Naive B cell (primary cell): ENCODE results near the gene ADPRHL1. TPM values are rescaled to one million over a fixed set of nuclear protein-coding genes. Genes with fewer than 3 reads are reported as not detected.

Experiments used
- ATAC-seq, 2 donors: fragments of 150-1000 bp; cut with Tn5 transposase; 2 replicates each; pipeline ENCODE4 v1.10.0; 2021; ENCODE audit warnings: low read depth in 2 of 2, mild to moderate bottlenecking in 2 of 2, moderate library complexity in 2 of 2
- DNase-seq: peaks from one replicate; pipeline ENCODE4 v3.0.0; 2022
- H3K27ac Mint-ChIP-seq, 6 donors: one replicate each; pipeline ENCODE4 v1.8.0; 2020 to 2022; ENCODE audit warnings: mild to moderate bottlenecking in 6 of 6, mixed read lengths in 6 of 6, moderate library complexity in 5 of 6, inconsistent platforms in 2 of 6
- H3K27me3 Mint-ChIP-seq, 3 donors: one replicate each; pipeline ENCODE4 v1.8.0; 2021 to 2022; ENCODE audit warnings: mixed read lengths in 3 of 3, mild to moderate bottlenecking in 1 of 3
- H3K36me3 Mint-ChIP-seq, 2 donors: one replicate each; pipeline ENCODE4 v1.8.0; 2020 to 2022; ENCODE audit warnings: mixed read lengths in 2 of 2, inconsistent platforms in 1 of 2, mild to moderate bottlenecking in 1 of 2
- H3K4me1 Mint-ChIP-seq, 3 donors: one replicate each; pipeline ENCODE4 v1.8.0; 2020 to 2022; ENCODE audit warnings: mixed read lengths in 3 of 3, inconsistent platforms in 1 of 3, mild to moderate bottlenecking in 1 of 3, moderate library complexity in 1 of 3
- H3K4me3 Mint-ChIP-seq, 8 donors: one replicate each; pipeline ENCODE4 v1.8.0; 2020 to 2022; ENCODE audit warnings: mild to moderate bottlenecking in 8 of 8, mixed read lengths in 8 of 8, moderate library complexity in 8 of 8, inconsistent platforms in 2 of 8
- H3K9me3 Mint-ChIP-seq, 7 donors: one replicate each; pipeline ENCODE4 v1.8.0; 2020 to 2022; ENCODE audit warnings: mixed read lengths in 7 of 7, mild to moderate bottlenecking in 5 of 7, inconsistent platforms in 2 of 7, moderate library complexity in 1 of 7
- polyA plus RNA-seq, 6 donors: library from polyadenylated mRNA; unstranded; fragments of 300-500 nt; fragmentation: Illumina TruSeq; gene quantifications; one replicate each; pipeline ENCODE4 v1.2.3, GENCODE V29; 2021; ENCODE audit warnings: low read depth in 6 of 6

Gene ADPRHL1
- polyA plus RNA-seq, result under 1 TPM in 2 of 6 donors, not detected in 4; 0.54 to 0.75 TPM

DNA sequence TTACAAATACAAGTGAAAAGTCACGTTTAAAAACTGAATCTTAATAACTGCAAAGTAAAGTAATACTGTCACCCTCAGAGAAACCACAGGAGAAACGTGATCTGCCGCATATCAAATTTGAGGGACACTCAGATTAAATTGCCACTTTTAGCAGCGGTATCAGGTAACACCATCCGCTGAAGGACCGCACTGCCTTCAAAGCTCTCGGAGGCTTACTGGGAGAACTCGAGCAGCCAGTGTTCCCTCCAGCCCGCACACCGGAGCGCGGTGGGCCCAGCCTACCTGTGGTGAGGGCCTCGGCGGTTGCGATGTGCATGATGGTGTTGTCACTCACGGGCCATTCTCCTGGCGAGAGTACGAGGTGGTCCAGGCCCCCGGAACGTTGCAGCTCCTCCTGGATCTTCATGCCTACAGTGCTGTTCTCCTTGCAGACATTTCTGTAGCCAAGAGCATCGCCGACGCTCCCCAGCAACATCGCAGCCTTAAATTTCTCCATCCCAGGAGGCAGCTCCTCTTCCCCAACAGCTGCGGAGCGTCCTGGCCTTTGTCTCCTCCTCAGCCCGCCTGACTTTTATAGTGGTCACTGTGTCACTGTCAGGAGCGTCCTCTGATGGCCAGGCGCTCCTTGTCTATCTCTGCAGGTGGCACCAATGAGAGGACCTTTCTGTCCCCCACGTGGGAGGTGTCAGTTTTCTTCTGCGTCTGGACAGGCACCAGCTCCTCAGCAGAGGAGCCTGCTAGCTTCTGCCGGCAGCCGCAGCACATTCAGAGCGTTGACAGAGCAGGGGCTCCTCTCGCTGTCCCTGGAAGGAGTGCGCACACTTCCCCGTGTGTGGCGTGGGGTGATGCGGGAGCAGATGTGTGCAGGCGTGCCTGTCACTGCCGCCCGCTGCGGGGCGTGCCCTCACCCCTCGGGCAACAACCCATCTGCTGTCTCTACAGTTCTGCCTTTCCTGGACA is at the start of gene ADPRHL1:
Gene ADPRHL1, minus strand, starts transcription at position 547 of the 960 bp plus-strand sequence. Its CDS starts 51 bp downstream, at position 496.
- Mint-ChIP-seq H3K36me3 (peaks cover 0 to 4% of the 10 kb centered on the region in 2 donors), H3K4me3 (no peak within 1 kb of the TSS), H3K4me1 (peaks cover 0 to 6% (median 5%) of the 10 kb centered on the region in 3 donors), H3K27ac (peak within 1 kb of the TSS in 1 of 6 donors; percentile 69), H3K27me3 (no peaks in the 10 kb centered on the region), H3K9me3 (no peaks in the 10 kb centered on the region)
- ATAC-seq, result no peak
- no peak for DNase-seq

DNA sequence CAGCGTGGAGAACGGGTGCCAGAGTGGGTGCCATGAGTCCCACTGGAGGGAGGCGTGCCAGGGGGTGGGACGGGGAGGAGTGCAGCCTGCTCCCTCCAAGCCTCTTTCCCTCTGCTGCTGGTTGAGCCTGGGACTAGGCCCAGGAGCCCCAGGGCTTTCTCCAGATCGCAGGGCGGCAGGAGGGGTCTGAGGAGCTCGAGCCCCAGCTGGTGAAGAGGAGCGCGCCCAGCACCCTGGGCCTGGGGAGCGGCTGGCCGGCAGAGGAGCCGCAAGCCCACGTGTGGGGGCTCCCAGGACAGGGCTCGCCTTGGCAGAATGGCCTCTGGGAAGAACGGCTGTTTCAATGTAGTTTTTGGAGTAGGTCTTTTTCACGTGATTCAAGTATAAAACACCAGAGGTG is 49.4 kb upstream of the ADPRHL1 start:
- peaks cover 2 to 5% (median 4%) of the 10 kb centered on the region in 3 donors for H3K4me1 Mint-ChIP-seq
- H3K9me3 Mint-ChIP-seq, result no peaks in the 10 kb centered on the region
- no peak for DNase-seq
- peaks cover 15 to 31% of the 10 kb centered on the region in 2 donors for H3K36me3 Mint-ChIP-seq
- H3K27ac Mint-ChIP-seq, result no peak overlapping the region
- H3K27me3 Mint-ChIP-seq, result no peaks in the 10 kb centered on the region
- no peak overlapping the region for H3K4me3 Mint-ChIP-seq
- ATAC-seq, result no peak

DNA sequence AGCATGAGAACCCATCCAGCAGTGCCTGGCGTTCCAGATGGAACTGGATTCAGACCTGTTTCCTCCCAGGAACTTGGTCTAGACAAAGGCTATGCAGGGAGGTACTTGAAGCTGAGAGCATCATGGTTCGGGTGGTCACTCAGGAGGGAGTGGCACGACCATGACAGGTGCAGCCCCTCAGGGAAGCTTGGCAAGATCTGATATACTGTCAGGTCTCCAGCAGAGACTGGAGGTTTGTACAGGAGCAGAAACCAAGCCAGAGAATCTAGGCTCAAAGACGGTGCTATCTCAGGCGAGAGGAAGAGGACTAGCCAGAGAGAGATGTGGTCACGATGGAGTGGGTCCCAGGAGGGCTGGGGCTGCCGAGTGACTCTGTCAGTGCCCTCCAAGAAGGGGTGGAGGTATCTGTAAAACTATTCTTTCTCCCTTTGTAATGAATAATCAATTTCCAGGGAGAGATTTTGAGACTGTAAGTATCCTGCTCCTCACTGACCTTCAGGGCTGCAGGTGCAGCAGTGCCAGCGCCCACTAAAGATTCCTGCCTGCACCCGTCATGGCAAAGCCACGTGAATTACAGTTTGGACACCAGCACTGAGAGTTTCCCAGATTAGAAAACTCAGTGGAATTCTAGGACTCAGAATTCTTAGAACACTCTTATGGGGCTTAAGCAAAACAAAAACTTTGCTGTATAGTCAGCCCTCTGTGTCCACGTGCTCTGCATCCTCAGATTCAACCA is 47.4 kb upstream of the ADPRHL1 start:
- no peak overlapping the region for H3K4me3 Mint-ChIP-seq
- no peak for ATAC-seq

DNA sequence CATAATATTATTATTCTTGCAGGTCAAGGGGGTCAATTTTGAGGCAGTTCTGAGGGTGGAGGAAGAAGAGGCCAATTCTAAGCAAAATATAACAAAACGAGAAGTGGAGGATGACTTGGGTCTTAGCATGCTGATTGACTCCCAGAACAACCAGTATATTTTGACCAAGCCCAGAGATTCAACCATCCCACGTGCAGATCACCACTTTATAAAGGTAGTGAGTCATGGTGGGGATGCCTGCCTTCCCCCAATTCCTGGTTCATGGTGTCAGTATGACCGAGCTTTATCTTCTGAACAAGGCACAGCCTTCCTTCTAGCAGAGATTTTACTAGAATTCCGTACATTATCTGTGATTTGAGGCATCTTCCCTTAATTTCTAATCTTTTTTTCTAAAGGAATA is 46.6 kb upstream of the ADPRHL1 start:
- no peak overlapping the region for H3K27ac Mint-ChIP-seq
- peaks cover 22 to 27% of the 10 kb centered on the region in 2 donors for H3K36me3 Mint-ChIP-seq

More for the DNA sequence above, 47.4 kb upstream of the ADPRHL1 start:
- Mint-ChIP-seq H3K27ac (peak overlapping the region in 1 of 6 donors; percentile 33), H3K27me3 (no peaks in the 10 kb centered on the region), H3K36me3 (peaks cover 23 to 29% of the 10 kb centered on the region in 2 donors), H3K9me3 (no peaks in the 10 kb centered on the region), H3K4me1 (peaks cover under 1 to 7% (median 4%) of the 10 kb centered on the region in 3 donors)
- DNase-seq, result no peak

DNA sequence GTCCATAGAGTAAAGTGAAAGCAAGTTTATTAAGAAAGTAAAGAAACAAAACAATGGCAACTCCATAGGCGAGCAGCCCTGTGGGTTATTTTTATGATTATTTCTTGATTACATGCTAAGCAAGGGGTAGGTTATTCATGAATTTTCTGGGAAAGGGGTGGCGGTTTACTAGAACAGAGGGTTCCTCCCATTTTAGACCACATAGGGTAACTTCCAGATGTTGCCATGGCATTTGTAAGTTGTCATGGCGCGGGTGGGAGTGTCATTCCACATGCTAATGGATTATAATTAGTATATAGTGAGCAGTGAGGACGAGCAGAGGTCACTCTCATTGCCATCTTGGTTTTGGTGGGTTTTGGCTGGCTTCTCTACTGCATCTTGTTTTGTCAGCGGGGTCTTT is 45.6 kb upstream of the ADPRHL1 start:
- H3K27me3 Mint-ChIP-seq, result no peaks in the 10 kb centered on the region
- H3K4me1 Mint-ChIP-seq, result peaks cover 4 to 15% (median 11%) of the 10 kb centered on the region in 3 donors
- no peak overlapping the region for H3K4me3 Mint-ChIP-seq
- ATAC-seq, result no peak
- H3K9me3 Mint-ChIP-seq, result no peaks in the 10 kb centered on the region
- DNase-seq, result no peak
- H3K27ac Mint-ChIP-seq, result no peak overlapping the region
- H3K36me3 Mint-ChIP-seq, result peaks cover 14 to 27% of the 10 kb centered on the region in 2 donors

More for the DNA sequence above, 46.6 kb upstream of the ADPRHL1 start:
- no peaks in the 10 kb centered on the region for H3K9me3 Mint-ChIP-seq
- H3K4me3 Mint-ChIP-seq, result no peak overlapping the region
- H3K4me1 Mint-ChIP-seq, result peaks cover 0 to 11% (median 8%) of the 10 kb centered on the region in 3 donors
- H3K27me3 Mint-ChIP-seq, result no peaks in the 10 kb centered on the region
- ATAC-seq (no peak), DNase-seq (no peak)

DNA sequence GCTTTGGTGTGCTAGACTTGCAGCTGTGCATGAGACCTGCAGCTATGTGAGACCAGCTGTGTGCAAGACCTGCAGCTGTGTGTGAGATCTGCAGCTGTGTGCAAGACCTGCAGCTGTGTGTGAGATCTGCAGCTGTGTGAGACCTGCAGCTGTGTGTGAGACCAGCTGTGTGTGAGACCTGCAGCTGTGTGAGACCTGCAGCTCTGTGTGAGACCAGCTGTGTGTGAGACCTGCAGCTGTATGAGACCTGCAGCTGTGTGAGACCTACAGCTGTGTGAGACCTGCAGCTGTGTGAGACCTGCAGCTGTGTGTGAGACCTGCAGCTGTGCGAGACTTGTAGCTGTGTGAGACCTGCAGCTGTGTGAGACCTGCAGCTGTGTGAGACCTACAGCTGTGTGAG is 43.9 kb upstream of the ADPRHL1 start:
- Mint-ChIP-seq H3K27me3 (no peaks in the 10 kb centered on the region), H3K36me3 (peaks cover 14 to 27% of the 10 kb centered on the region in 2 donors), H3K4me1 (peaks cover 11 to 18% (median 18%) of the 10 kb centered on the region in 3 donors), H3K27ac (no peak overlapping the region), H3K9me3 (no peaks in the 10 kb centered on the region), H3K4me3 (no peak overlapping the region)
- DNase-seq (no peak), ATAC-seq (no peak)

DNA sequence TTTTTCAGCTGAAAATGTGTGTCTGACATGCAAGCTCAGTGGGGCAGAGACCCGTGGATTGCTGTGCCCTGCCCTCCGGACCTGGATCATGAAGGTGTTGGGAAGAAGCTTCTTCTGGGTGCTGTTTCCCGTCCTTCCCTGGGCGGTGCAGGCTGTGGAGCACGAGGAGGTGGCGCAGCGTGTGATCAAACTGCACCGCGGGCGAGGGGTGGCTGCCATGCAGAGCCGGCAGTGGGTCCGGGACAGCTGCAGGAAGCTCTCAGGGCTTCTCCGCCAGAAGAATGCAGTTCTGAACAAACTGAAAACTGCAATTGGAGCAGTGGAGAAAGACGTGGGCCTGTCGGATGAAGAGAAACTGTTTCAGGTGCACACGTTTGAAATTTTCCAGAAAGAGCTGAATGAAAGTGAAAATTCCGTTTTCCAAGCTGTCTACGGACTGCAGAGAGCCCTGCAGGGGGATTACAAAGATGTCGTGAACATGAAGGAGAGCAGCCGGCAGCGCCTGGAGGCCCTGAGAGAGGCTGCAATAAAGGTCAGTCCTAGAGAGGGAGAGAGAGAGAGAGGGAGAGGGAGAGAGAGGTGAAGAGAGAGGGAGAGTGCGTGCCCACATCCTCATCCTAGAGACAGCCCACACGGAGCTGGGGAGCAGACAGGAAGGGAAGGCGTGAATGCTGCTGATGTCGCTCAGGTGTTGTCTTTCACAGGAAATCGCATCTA is 42.4 kb upstream of the ADPRHL1 start:
- peaks cover 14 to 27% of the 10 kb centered on the region in 2 donors for H3K36me3 Mint-ChIP-seq
- DNase-seq (no peak), ATAC-seq (no peak)
- H3K9me3 Mint-ChIP-seq, result no peaks in the 10 kb centered on the region
- H3K4me1 Mint-ChIP-seq, result peaks cover 18 to 28% (median 26%) of the 10 kb centered on the region in 3 donors
- H3K27me3 Mint-ChIP-seq, result no peaks in the 10 kb centered on the region
- no peak overlapping the region for H3K27ac Mint-ChIP-seq
- H3K4me3 Mint-ChIP-seq, result peak overlapping the region in 1 of 8 donors; percentile 21

DNA sequence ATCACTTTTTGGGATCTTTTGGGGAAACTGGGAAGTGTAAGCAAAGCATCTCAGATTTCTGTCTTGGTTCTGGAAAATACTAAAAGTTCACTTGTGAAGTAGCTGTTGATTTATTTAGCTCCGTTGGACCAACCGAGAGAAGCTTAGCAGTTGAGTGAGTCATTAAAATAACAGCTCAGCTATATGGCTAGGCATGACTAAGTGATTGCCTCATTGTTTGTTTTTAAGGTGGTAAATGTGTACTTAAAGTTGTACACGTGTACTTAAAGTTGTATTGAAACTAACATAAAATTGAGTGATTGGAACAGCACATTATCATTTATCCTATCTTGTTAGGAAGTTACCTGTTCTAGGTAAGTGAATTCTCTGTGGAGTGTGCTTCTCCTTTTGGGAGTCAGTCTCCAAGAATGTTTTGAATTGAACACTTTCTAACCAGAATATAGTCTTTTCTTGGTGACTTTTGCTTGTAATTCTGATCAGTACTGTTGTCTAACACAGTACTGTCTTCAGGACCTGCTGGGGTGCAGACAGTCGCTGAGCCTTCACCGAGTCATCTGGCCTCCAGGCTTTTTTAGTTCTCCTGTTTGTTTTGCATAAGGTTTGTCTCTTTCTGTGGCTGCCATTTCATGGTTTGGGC is 40.1 kb upstream of the ADPRHL1 start:
- no peak for DNase-seq
- H3K4me1 Mint-ChIP-seq, result peaks cover 31 to 42% (median 40%) of the 10 kb centered on the region in 3 donors

DNA sequence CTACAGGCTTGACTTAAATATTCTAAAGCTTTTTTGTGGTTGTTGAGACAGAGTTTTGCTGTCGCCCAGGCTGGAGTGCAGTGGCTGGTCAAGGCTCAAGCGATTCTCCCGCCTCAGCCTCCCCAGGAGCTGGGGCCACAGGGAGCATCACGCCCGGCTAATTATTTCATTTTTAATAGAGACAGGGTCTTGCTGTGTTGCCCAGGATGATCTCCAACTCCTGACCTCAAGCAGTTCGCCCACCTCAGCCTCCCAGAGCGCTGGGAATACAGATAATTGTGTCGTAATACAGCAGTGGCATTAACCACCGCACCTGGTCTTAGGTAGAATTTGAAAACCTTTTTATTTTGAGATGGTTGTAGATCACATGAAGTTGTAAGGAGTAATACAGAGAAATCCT is 38.7 kb upstream of the ADPRHL1 start:
- Mint-ChIP-seq H3K4me1 (peaks cover 30 to 51% (median 47%) of the 10 kb centered on the region in 3 donors), H3K36me3 (peaks cover 0 to 12% of the 10 kb centered on the region in 2 donors), H3K27me3 (no peaks in the 10 kb centered on the region), H3K9me3 (no peaks in the 10 kb centered on the region), H3K27ac (peak overlapping the region in 3 of 6 donors; percentile 32 to 96 (median 78)), H3K4me3 (peak overlapping the region; percentile 77 to 93 (median 86))
- ATAC-seq (no peak), DNase-seq (no peak)

More for the DNA sequence above, 40.1 kb upstream of the ADPRHL1 start:
- peaks cover 7 to 19% of the 10 kb centered on the region in 2 donors for H3K36me3 Mint-ChIP-seq
- no peaks in the 10 kb centered on the region for H3K9me3 Mint-ChIP-seq
- no peak for ATAC-seq
- peak overlapping the region in 2 of 6 donors; percentile 47 to 54 for H3K27ac Mint-ChIP-seq
- peak overlapping the region in 3 of 8 donors; percentile 15 to 71 (median 55) for H3K4me3 Mint-ChIP-seq
- H3K27me3 Mint-ChIP-seq, result no peaks in the 10 kb centered on the region

DNA sequence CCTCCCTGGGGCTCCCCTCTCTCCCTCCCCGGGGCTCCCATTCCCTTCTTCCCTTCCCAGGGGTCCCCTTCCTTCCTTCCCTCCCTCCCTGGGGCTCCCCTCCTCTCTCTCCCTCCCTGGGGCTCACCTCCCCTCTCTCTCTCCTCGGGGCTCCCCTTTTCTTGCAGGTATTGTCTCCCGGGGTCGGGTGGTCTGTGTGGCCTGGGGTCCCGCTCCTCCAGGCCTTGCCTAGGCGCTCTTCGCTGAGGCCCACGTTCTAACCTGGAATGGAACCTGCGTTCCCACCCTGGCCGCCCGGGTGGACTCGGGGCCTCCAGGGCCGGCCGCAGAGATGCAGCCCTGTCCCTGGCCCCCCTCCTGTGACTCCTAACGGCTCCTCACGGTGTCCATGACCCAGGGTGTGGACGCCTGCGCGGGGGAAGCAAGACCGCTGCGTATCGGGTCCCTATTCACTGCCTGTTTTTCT is 38.2 kb upstream of the ADPRHL1 start:
- Mint-ChIP-seq H3K27me3 (no peaks in the 10 kb centered on the region), H3K36me3 (peaks cover 0 to 12% of the 10 kb centered on the region in 2 donors), H3K27ac (peak overlapping the region in 5 of 6 donors; percentile 32 to 96 (median 78)), H3K9me3 (no peaks in the 10 kb centered on the region), H3K4me1 (peaks cover 30 to 52% (median 51%) of the 10 kb centered on the region in 3 donors), H3K4me3 (peak overlapping the region; percentile 77 to 93 (median 86))
- ATAC-seq, result no peak
- peak; percentile 4 for DNase-seq

DNA sequence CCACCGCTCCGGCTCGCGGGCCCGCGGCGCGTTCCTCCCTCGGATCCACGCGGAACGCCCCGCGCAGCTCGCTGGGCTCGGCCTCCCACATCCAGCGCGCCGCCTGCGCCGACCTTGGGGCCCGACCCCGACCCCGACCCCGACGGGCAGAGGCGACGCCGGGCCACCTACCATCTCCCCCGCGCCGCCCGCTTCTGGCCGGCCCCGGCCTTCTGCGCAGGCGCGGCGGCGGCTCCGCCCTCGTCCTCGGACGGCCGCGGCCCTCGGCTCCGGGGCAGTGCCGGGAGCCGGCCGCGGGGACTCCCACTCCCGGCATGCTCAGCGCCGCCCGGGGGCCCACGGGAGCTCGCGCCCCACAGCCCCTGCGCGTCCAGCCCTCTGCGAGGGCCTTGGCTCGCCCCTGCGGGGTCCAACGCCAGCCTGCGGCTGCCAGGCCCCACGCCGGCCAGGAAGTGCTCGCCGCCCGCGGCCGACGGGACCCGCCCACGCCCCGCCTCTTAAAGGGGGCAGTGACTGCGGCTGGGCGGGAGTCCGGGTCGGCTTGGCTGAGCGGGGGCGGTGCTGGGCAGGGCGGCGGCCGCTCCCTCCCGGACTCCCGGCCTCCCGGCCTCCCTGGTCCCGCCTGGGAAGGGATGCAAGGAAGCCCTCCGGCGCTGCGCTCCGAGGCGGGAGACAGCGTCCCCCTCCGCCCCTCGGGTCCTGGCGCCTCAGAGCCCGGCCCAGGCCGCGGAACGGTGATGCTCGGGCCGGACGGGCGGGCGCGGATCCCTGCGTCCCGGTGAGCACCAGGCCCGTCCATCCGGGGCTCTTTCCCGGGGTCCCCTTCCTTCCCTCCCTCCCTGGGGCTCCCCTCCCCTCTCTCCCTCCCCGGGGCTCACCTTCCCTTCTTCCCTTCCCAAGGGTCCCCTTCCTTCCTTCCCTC is 37.5 kb upstream of the ADPRHL1 start, which contains the start of gene DCUN1D2:
Gene DCUN1D2, minus strand, starts transcription at position 216 of the 922 bp plus-strand sequence. Its CDS starts 42 bp downstream, at position 174.
- peaks cover 0 to 5% of the 10 kb centered on the region in 2 donors for H3K36me3 Mint-ChIP-seq
- DNase-seq (peak; percentile 86), ATAC-seq (peak; percentile 76 to 80)
- peak within 1 kb of the TSS; percentile 87 to 95 (median 90) for H3K4me3 Mint-ChIP-seq
- peak within 1 kb of the TSS in 5 of 6 donors; percentile 58 to 94 (median 80) for H3K27ac Mint-ChIP-seq
- peaks cover 28 to 52% (median 51%) of the 10 kb centered on the region in 3 donors for H3K4me1 Mint-ChIP-seq
- H3K27me3 Mint-ChIP-seq, result no peaks in the 10 kb centered on the region
- no peaks in the 10 kb centered on the region for H3K9me3 Mint-ChIP-seq
